ENCODE data around the gene MEN1.

The MEN1 gene

GRCh38 chr11:64800303-64801157 is 9.8 kb downstream of the MEN1 start:
- no peak for DNase-seq

GRCh38 chr11:64799623-64800302 is 10.6 kb downstream of the MEN1 start:
- no peak for DNase-seq

- no peak for DNase-seq
Measured at GRCh38 chr11:64799256-64799622, 11.1 kb downstream of the MEN1 start.

- no peak for DNase-seq
Measured at GRCh38 chr11:64796757-64797541, 13.4 kb downstream of the MEN1 start.

- no peak for DNase-seq
Measured at GRCh38 chr11:64796047-64796756, 14.1 kb downstream of the MEN1 start.

GRCh38 chr11:64794526-64794925 is 15.8 kb downstream of the MEN1 start:
- DNase-seq = no peak

GRCh38 chr11:64793271-64794160 is 16.8 kb downstream of the MEN1 start:
- DNase-seq = no peak

- no peak for DNase-seq
Measured at GRCh38 chr11:64792482-64792881, 17.9 kb downstream of the MEN1 start.

- no peak for DNase-seq
Measured at GRCh38 chr11:64791781-64792291, 18.5 kb downstream of the MEN1 start.

- no peak for DNase-seq
Measured at GRCh38 chr11:64790205-64791095, 19.9 kb downstream of the MEN1 start.

- no peak for DNase-seq
Measured at GRCh38 chr11:64789331-64790204, 20.8 kb downstream of the MEN1 start.

GRCh38 chr11:64788321-64789215 is 21.8 kb downstream of the MEN1 start:
- no peak for DNase-seq

- peak; percentile 19 for DNase-seq
Measured at GRCh38 chr11:64787526-64788320, 22.6 kb downstream of the MEN1 start.

- DNase-seq = no peak
Measured at GRCh38 chr11:64786308-64786707, 24.0 kb downstream of the MEN1 start.

- no peak for DNase-seq
Measured at GRCh38 chr11:64784813-64785581, 25.4 kb downstream of the MEN1 start.

- peak; percentile 100 for DNase-seq
Measured at GRCh38 chr11:64778473-64779298, 31.7 kb downstream of the MEN1 start, which contains the start of gene SF1. TSS of gene SF1 (minus strand) at chr11:64778542. CDS start at chr11:64778392, 150 bp downstream.
